Body of pancreas (tissue), 4 donors: ENCODE measurements around the gene EN1. TPM values are rescaled to one million over a fixed set of nuclear protein-coding genes. Genes with fewer than 3 reads are reported as not detected.

Experiments used
- ATAC-seq: fragments of 150-250 bp; one replicate; pipeline ENCODE4 v1.9.1; 2016
- DNase-seq, 4 donors: peaks; one replicate each; pipeline ENCODE4 v3.0.0-alpha.2; 2019
- H3K27ac ChIP-seq, 4 donors: fragments of 200-600 bp; sonication (generic); 1 replicate in 3 of 4; 2 replicates in 1 of 4; pipeline versions ENCODE4 v1.5.1 to v1.6.1; 2016 to 2019; ENCODE audit warnings: mild to moderate bottlenecking in 1 of 4, mixed read lengths in 1 of 4, moderate library complexity in 1 of 4
- H3K27me3 ChIP-seq, 2 donors: fragments of 200-600 bp; sonication (generic); one replicate each; pipeline ENCODE4 v1.6.0; 2016; ENCODE audit warnings: mild to moderate bottlenecking in 1 of 2
- H3K36me3 ChIP-seq, 2 donors: fragments of 200-600 bp; sonication (generic); replicated peaks in 1 of 2; 2 replicates each; pipeline ENCODE4 v1.5.1; 2016; ENCODE audit warnings: low read depth in 2 of 2; ENCODE audit not compliant: insufficient read depth in 1 of 2
- H3K4me1 ChIP-seq: fragments of 200-600 bp; sonication (generic); one replicate; pipeline ENCODE4 v1.6.0; 2016
- H3K4me3 ChIP-seq, 2 donors: fragments of 200-600 bp; sonication (generic); 1 replicate in 1 of 2; 2 replicates in 1 of 2; pipeline ENCODE4 v1.5.1; 2016 to 2019
- H3K9me3 ChIP-seq, 3 donors: fragments of 200-600 bp; sonication (generic); 1 replicate in 2 of 3; 2 replicates in 1 of 3; pipeline ENCODE4 v1.5.1; 2016
- CTCF ChIP-seq, 7 experiments: fragments of 450-650 bp in 4 of 7; fragments of 200-600 bp in 3 of 7; sonication (generic) in 3 of 7; IDR thresholded peaks; one replicate each; pipeline ENCODE4 v1.5.1; 2016 to 2019; ENCODE audit warnings: antibody characterized with exemption in 7 of 7
- POLR2A ChIP-seq, 3 donors: fragments of 450-650 bp; IDR thresholded peaks; one replicate each; pipeline ENCODE4 v1.6.1; 2016; ENCODE audit warnings: antibody characterized with exemption in 3 of 3, mild to moderate bottlenecking in 2 of 3
- WGBS, 2 donors: methylation state at CpG; one replicate each; pipeline ENCODE4 v1.1.5; 2017; 5-methylcytosine and 5-hydroxymethylcytosine counted together
- intact Hi-C: fragments of 100-400 bp; cut with DNase I; formaldehyde crosslinking; loops from one replicate; pipeline ENCODE4 v1.15.1; 2023
- total RNA-seq, 2 donors: library from RNA; depleted of rRNA; stranded (reverse); fragments of >200 nt; gene quantifications; one replicate each; pipeline ENCODE4 v1.1.0, GENCODE V29; 2016

The EN1 gene
- total RNA-seq, 2 donors from 2014 or later, result not detected

DNA sequence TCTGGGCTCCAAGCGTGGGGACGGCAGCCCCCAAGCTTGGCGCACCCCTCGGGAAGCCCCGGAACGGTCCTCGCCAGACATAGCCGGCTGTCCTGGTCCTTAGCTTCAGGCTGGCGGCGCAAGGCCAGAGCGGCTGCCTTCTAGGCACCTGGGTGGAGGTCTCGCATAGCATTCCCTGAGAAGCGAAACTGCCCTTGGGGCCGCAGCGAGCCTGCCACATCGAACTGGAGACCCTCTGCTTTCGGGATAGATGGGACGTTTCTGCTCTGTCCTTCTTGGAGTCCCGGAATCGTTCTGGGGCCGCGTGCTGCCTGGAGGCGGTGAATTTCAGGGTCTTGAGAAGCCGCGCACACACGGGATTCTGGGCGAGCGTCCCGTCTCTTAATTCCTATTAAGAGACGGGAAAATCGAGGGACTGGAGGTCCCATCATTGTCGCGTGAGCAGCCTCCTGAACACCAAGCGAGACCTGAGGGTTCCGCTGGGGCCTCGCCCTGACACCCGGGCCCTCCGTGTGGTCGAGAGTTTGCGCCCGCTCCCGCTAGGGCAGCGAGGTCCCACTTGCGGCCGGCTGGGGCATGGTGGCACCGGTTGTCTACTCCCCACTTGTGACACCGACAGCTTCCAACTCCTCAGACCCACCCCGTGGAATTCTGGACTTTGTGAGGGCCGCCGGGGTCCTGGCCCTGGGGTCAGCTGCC lies 9.7 kb upstream of the EN1 start:
- no peaks in the 10 kb centered on the region for H3K9me3 ChIP-seq
- H3K4me1 ChIP-seq, result peaks cover 42% of the 10 kb centered on the region
- intact Hi-C loops, result loop anchor here (5.0 to 10.0 kb wide), 3 partner anchors 485 to 815 kb away; no protein-coding TSS in a partner anchor
- H3K27ac ChIP-seq, result no peak overlapping the region
- no peak for TF ChIP-seq CTCF (IDR thresholded peaks at IDR 0.05)
- no peak for TF ChIP-seq POLR2A (IDR thresholded peaks at IDR 0.05)
- ATAC-seq (no peak), DNase-seq (no peak)
- H3K27me3 ChIP-seq, result peaks cover 4 to 69% of the 10 kb centered on the region in 2 donors
- H3K36me3 ChIP-seq, result no peaks in the 10 kb centered on the region
- H3K4me3 ChIP-seq, result no peak overlapping the region
- 4 to 6% methylated on average over 32 to 40 of the region's 50 CpGs for WGBS, 2 donors

- Histone ChIP-seq H3K4me3 (no peak overlapping the region), H3K27ac (no peak overlapping the region), H3K4me1 (peaks cover 42% of the 10 kb centered on the region), H3K27me3 (peaks cover 4 to 69% of the 10 kb centered on the region in 2 donors), H3K9me3 (no peaks in the 10 kb centered on the region), H3K36me3 (no peaks in the 10 kb centered on the region)
- TF ChIP-seq CTCF (IDR thresholded peaks at IDR 0.05) (no peak), POLR2A (IDR thresholded peaks at IDR 0.05) (no peak)
- intact Hi-C loops, result loop anchor here (5.0 to 10.0 kb wide), 3 partner anchors 484 to 814 kb away; no protein-coding TSS in a partner anchor
- no peak for DNase-seq
- 7 to 17% methylated on average over 22 to 25 of the region's 25 CpGs for WGBS, 2 donors
- no peak for ATAC-seq
These were observed 9.0 kb upstream of the EN1 start for GRCh38 chr2:118856330-118856977.

GRCh38 chr2:118855451-118856279 lies 8.2 kb upstream of the EN1 start:
- Histone ChIP-seq H3K9me3 (no peaks in the 10 kb centered on the region), H3K4me3 (no peak overlapping the region), H3K4me1 (peaks cover 42% of the 10 kb centered on the region), H3K27ac (no peak overlapping the region), H3K27me3 (peaks cover 4 to 69% of the 10 kb centered on the region in 2 donors), H3K36me3 (no peaks in the 10 kb centered on the region)
- intact Hi-C loops, result loop anchor here (5.0 to 10.0 kb wide), 3 partner anchors 483 to 813 kb away; no protein-coding TSS in a partner anchor
- WGBS, 2 donors, result 3 to 7% methylated on average over 15 to 69 of the region's 69 CpGs
- TF ChIP-seq POLR2A (IDR thresholded peaks at IDR 0.05), result no peak
- peak; percentile 92 to 97 (median 95) for TF ChIP-seq CTCF (IDR thresholded peaks at IDR 0.05)
- ATAC-seq, result peak; percentile 90
- DNase-seq, result peak; percentile 75 to 86 (median 82)

DNA sequence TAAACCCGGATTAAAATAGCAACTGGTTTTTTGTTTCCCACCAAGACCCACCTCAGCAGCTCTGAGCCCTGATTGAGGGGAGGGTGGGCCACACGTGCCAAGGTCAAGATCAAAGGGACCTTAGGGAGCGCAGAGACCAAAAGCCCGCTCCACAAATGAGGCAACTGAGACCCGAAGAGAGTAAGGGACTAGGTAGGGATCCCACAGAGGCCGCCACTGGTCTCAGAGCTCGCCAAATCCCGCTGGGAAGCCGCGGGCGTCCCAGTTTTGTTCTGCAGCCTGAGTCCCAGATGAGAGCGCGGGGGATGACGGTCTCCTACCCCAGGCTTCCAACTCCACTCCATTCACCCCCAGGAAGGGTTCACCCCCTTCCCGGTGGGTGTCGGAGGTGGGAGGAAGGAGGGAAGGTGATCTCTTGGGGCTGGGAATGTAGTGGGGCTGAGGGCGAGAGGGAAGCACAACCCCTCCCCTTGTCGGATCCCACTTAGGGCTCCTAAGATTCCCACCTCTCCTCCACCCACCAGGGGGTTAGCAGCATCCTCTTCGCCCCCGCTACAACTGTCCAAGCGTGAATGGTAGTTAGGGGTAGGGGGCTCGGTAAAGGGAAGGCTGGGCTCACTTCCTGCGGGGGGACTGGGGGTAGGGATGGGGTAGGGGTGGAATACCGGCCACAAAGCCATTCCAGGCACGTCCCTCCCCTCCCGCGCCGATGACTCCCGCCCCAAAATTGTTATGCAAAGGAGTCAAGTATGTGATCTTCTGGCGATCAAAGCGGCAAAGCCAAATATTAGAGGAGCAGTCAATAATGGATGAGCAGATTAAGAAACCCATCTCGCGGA lies 7.3 kb upstream of the EN1 start:
- TF ChIP-seq POLR2A (IDR thresholded peaks at IDR 0.05) (no peak), CTCF (IDR thresholded peaks at IDR 0.05) (no peak)
- Histone ChIP-seq H3K4me3 (no peak overlapping the region), H3K4me1 (peaks cover 42% of the 10 kb centered on the region), H3K27me3 (peaks cover 4 to 67% of the 10 kb centered on the region in 2 donors), H3K27ac (no peak overlapping the region), H3K9me3 (no peaks in the 10 kb centered on the region), H3K36me3 (no peaks in the 10 kb centered on the region)
- ATAC-seq, result no peak
- WGBS, 2 donors, result 7 to 11% methylated on average over 30 to 33 of the region's 33 CpGs
- intact Hi-C loops, result loop anchor here (5.0 to 10.0 kb wide), 4 partner anchors 482 to 822 kb away; no protein-coding TSS in a partner anchor
- DNase-seq, result no peak
